DMS79 treated with DMSO at 0.1 percent for 48 hours (cell line): ENCODE data around the gene FAIM2.
A peak's percentile ranks its signal among the peaks of the same experiment; 100 is the strongest.
"Not testable (repeated sequence)": the region's sequence is repeated elsewhere in the genome, so short reads cannot be mapped to it uniquely, and the experiment has no call there.

Source experiments
- DNase-seq: peaks from one replicate; lab custom pipeline; 2025; lab: John Stamatoyannopoulos, UW

The FAIM2 gene

GRCh38 chr12:49863946-49864797 lies 39.5 kb downstream of the FAIM2 start:
- DNase-seq, result no peak

DNA sequence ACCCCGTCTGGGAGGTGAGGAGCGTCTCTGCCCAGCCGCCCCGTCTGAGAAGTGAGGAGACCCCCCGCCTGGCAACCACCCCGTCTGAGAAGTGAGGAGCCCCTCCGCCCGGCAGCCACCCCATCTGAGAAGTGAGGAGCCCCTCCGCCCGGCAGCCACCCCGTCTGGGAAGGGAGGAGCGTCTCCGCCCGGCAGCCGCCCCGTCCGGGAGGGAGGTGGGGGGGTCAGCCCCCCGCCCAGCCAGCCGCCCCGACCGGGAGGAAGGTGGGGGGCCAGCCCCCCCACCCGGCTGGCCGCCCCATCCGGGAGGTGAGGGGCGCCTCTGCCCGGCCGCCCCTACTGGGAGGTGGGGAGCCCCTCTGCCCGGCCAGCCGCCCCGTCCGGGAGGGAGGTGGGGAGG lies 42.8 kb downstream of the FAIM2 start:
- DNase-seq, result not testable (repeated sequence)

DNA sequence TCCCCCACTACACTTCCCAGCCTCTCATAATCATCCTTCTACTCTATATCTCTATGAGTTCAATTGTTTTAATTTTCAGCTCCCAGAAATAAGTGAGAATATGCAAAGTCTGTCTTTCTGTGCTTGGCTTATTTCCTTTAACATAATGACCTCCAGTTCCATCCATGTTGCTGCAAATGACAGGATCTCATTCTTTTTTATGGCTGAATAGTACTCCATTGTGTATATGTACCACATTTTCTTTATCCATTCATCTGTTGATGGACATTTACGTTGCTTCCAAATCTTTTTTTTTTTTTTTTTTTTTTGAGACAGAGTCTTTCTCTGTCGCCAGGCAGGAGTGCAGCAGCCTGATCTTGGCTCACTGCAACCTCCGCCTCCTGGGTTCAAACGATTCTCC lies 47.8 kb downstream of the FAIM2 start:
- DNase-seq, result not testable (repeated sequence)

GRCh38 chr12:49854976-49855375 lies 48.7 kb downstream of the FAIM2 start:
- no peak for DNase-seq

DNA sequence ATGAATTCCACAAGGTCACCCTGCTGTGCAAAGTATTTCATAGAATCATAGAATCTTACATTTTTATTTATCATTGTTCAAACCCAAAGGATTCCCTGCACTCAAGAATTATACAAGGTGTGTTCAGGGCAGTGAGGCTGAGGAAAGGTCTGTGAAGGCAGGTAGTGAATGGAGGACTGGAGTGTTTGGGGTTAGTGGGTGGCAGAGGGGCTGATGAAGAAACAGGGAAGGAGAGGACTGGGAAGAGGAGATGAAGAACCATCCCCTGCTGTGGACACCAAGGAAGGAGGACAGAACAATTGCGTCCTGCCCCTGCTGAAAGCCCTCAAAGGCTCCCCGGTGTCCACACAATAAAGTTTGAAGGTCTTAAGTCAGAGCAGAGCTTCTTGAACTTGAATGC lies 50.0 kb downstream of the FAIM2 start:
- DNase-seq, result no peak

DNA sequence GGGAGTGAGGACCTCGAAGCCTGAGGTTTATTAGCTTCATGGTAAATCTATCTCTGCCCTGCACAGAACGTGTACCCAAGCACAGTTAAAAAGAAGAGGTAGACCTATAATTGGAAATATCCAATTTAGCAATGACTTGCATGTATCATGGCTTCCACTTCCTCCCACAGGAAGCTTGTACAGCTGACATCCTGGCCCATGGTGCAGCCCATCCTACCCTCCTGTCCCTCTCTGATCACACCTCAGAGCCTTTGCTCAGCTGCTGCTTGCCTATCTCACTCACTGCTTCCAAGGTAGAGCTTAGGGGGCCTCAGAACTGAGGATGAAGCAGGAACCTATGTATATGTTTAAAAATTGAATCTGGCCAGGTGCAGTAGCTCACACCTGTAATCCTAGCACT lies 56.5 kb downstream of the FAIM2 start:
- DNase-seq, result no peak

DNA sequence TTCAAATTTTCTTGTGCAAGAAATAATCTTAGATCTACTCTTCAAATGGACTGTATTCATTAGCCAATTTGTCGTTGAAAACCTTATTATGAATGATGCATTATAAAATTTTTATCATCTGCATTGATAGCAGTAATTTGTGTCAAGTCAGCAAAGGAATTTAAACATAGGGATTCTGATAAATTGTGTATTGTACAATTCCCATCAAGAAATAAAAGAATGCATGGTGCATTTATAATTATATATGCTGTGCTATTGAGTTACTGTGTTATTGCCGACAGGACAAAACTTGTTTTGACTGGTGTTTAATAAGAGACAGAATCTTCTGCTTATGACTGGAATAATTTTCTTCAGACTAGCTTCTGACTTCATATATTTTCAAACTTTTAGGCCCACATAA lies 57.7 kb downstream of the FAIM2 start:
- DNase-seq, result no peak

GRCh38 chr12:49843876-49844437 lies 59.7 kb downstream of the FAIM2 start:
- no peak for DNase-seq

GRCh38 chr12:49843411-49843810 lies 60.3 kb downstream of the FAIM2 start:
- DNase-seq, result peak; percentile 80

DNA sequence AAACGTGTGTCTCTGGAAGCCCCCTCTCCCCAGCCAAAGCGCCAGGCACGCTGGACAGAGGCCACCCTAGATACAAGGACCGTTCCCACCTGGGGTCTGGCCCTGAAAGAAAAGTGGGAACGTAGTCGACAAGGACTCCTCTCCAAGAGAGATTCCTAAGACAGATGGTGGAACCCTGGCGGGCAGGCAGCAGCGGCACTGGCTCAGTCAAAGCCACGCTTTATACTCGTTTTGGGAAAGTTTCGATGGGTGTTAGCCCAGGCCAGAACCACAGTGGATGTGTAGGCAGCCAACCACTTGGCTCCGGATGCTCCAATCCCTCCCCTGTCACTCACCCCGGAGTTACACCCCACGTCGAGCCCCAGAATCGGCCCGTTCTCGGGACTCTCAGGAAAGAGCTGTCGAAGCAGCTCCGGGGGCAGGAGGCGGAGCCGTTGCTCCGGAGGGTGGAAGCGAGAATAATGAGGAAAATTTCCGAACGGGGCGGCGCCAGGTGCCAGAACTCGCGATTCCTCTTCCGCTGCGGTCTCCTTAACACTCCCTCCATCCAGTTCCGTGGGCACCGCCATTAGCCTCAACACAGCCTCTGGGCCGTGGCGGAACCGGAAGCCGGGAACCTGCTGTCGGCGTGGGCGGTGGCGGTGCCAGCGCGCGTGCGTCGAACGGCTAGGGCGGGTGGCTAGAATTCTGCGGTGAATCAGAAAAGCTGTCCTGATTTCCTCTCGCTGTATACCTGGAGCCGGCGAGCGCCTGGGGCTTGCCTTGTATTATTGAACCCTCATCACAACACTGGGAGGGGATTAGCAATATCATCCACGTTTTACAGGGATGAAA lies 61.0 kb downstream of the FAIM2 start, which contains the start of gene BCDIN3D:
TSS of gene BCDIN3D (minus strand) at position 588 of the 834 bp plus-strand sequence. CDS start at position 569, 19 bp downstream.
- DNase-seq, result peak; percentile 76

GRCh38 chr12:49838973-49839633 lies 64.6 kb downstream of the FAIM2 start:
- DNase-seq, result peak; percentile 5

GRCh38 chr12:49832836-49833421 lies 70.8 kb downstream of the FAIM2 start:
- DNase-seq, result no peak

DNA sequence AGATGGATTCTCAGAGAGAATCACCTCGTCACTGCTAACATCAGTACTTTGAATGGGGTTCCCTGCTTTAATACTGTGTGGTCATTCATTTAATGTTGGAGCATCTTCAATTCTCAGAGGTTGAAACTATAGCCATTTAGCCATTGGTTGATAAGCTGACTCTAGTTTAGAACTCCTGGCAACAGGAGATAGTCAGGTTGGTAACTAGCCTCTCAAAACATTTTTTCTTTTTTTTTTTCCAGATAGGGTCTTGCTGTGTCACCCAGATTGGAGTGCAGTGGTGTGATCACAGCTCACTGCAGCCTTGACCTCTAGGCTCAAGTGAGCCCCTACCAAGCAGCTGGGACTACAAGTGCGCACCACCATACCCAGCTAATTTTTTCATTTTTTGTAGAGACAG lies 72.0 kb downstream of the FAIM2 start:
- DNase-seq, result no peak

- DNase-seq, result peak; percentile 90
These were observed 75.3 kb downstream of the FAIM2 start, which contains the start of gene NCKAP5L for GRCh38 chr12:49828133-49829091. Gene NCKAP5L, minus strand, starts transcription at chr12:49828413. Its CDS starts 24,369 bp downstream, at chr12:49804044.

- peak; percentile 36 for DNase-seq
These were observed 76.2 kb downstream of the FAIM2 start for GRCh38 chr12:49827401-49828099.

- DNase-seq, result no peak
These were observed 76.7 kb downstream of the FAIM2 start for GRCh38 chr12:49827051-49827400.

- DNase-seq, result no peak
These were observed 77.7 kb downstream of the FAIM2 start for GRCh38 chr12:49825971-49826421.

- no peak for DNase-seq
These were observed 78.2 kb downstream of the FAIM2 start for GRCh38 chr12:49825360-49825970.

DNA sequence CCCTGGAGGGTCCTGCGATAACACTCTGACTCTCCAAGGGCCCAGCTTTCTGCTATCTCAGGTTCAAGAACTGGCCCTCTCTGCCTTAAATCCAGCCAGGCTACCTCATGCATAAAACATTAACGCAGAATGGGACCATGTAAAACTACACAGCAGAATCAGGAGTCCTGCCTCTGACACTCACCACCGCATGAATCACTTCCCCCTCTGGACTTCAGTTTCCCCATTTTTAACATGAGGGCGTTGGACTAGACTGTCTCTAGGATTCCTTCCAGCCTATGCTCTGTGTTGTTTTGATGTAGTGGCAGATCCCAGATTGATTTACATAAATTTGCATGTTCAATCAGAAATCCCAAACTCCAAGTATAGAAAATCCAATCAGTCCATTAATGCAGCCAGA lies 78.8 kb downstream of the FAIM2 start:
- no peak for DNase-seq
